Prostate gland (tissue), 2 donors: ENCODE results near the gene TBC1D5. TPM values are rescaled to one million over a fixed set of nuclear protein-coding genes. Genes with fewer than 3 reads are reported as not detected.

Source experiments
- DNase-seq: peaks from one replicate; pipeline ENCODE4 v3.0.0-alpha.2; 2019; ENCODE audit warnings: low spot score
- H3K27ac ChIP-seq, 2 donors: fragments of 200-600 bp; sonication (generic); 2 replicates each; pipeline ENCODE4 v1.5.1; 2017 to 2019
- H3K27me3 ChIP-seq: fragments of 200-600 bp; sonication (generic); replicated peaks from 2 replicates; pipeline ENCODE4 v1.5.1; 2019; ENCODE audit not compliant: insufficient read depth
- H3K36me3 ChIP-seq, 2 donors: fragments of 200-600 bp; sonication (generic); 1 replicate in 1 of 2; 2 replicates in 1 of 2; pipeline versions ENCODE4 v1.5.1 to v1.8.1; 2017 to 2019
- H3K4me1 ChIP-seq: fragments of 200-600 bp; sonication (generic); replicated peaks from 2 replicates; pipeline ENCODE4 v1.5.1; 2019
- H3K4me3 ChIP-seq, 2 donors: fragments of 200-600 bp; sonication (generic); 2 replicates each; pipeline ENCODE4 v1.5.1; 2017 to 2019
- H3K9me3 ChIP-seq: fragments of 200-600 bp; sonication (generic); 2 replicates; pipeline ENCODE4 v1.5.1; 2017
- POLR2A ChIP-seq: fragments of 450-650 bp; IDR thresholded peaks from one replicate; pipeline ENCODE4 v1.6.1; 2016; ENCODE audit warnings: antibody characterized with exemption, mild to moderate bottlenecking
- POLR2AphosphoS5 ChIP-seq: sonication (generic); formaldehyde crosslinking; IDR thresholded peaks from one replicate; pipeline ENCODE4 v1.6.1; 2017; ENCODE audit warnings: antibody characterized with exemption
- WGBS: methylation state at CpG from one replicate; pipeline ENCODE4 v1.1.5; 2018; 5-methylcytosine and 5-hydroxymethylcytosine counted together
- intact Hi-C: fragments of 100-400 bp; cut with DNase I; formaldehyde crosslinking; loops from one replicate; pipeline ENCODE4 v1.14.2; 2022
- total RNA-seq, 2 donors: library from RNA; depleted of rRNA; stranded (reverse); fragments of >200 nt; gene quantifications; one replicate each; pipeline ENCODE4 v1.1.0, GENCODE V29; 2016
- TF ChIP-seq, protein P1 (sequence below), 4 experiments: fragments of 200-600 bp in 2 of 4; fragments of 450-650 bp in 2 of 4; sonication (generic) in 2 of 4; IDR thresholded peaks; 1 replicate in 3 of 4; 2 replicates in 1 of 4; pipeline ENCODE4 v1.5.1; 2016 to 2019; ENCODE audit warnings: antibody characterized with exemption in 4 of 4, mild to moderate bottlenecking in 2 of 4, moderate library complexity in 2 of 4

Gene TBC1D5
- total RNA-seq, 2 donors from 2014 or later, result 64.8 to 99.2 TPM

GRCh38 chr3:17154221-17154620 lies 588.2 kb downstream of the TBC1D5 start:
- no peaks in the 10 kb centered on the region for H3K36me3 ChIP-seq
- no peaks in the 10 kb centered on the region for H3K4me1 ChIP-seq
- no peaks in the 10 kb centered on the region for H3K9me3 ChIP-seq
- 100% methylated on average over 5 of the region's 5 CpGs for WGBS
- H3K27ac ChIP-seq, result no peak overlapping the region
- no peak overlapping the region for H3K4me3 ChIP-seq
- no peak for DNase-seq
- TF ChIP-seq POLR2AphosphoS5 (no peak), POLR2A (no peak)
- TF ChIP-seq, protein P1, sequence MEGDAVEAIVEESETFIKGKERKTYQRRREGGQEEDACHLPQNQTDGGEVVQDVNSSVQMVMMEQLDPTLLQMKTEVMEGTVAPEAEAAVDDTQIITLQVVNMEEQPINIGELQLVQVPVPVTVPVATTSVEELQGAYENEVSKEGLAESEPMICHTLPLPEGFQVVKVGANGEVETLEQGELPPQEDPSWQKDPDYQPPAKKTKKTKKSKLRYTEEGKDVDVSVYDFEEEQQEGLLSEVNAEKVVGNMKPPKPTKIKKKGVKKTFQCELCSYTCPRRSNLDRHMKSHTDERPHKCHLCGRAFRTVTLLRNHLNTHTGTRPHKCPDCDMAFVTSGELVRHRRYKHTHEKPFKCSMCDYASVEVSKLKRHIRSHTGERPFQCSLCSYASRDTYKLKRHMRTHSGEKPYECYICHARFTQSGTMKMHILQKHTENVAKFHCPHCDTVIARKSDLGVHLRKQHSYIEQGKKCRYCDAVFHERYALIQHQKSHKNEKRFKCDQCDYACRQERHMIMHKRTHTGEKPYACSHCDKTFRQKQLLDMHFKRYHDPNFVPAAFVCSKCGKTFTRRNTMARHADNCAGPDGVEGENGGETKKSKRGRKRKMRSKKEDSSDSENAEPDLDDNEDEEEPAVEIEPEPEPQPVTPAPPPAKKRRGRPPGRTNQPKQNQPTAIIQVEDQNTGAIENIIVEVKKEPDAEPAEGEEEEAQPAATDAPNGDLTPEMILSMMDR (IDR thresholded peaks at IDR 0.05), result no peak
- intact Hi-C loops, result no loop called here
- H3K27me3 ChIP-seq, result no peaks in the 10 kb centered on the region

DNA sequence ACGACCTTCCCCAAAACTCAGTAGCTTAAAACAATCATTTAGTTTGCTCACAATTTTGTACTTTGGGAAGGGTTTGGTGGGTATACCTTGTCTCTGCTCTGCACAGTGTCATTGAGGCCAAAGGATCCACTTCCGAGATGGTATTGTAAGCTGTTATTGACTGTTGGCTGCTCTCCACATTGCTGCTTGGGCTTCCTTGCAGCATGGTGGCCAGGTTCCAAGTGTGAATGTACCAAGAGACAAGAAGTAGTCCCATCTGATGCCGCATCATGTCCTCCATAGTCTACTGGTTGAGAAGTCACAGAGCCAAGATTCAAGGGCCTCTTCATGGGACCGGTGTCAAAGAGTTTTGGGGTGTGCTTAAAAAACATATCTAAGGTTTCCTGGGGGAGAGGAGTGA lies 589.2 kb downstream of the TBC1D5 start:
- Histone ChIP-seq H3K27ac (no peak overlapping the region), H3K36me3 (no peaks in the 10 kb centered on the region), H3K4me1 (no peaks in the 10 kb centered on the region), H3K27me3 (no peaks in the 10 kb centered on the region), H3K4me3 (no peak overlapping the region), H3K9me3 (no peaks in the 10 kb centered on the region)
- no peak for TF ChIP-seq POLR2A
- no peak for TF ChIP-seq POLR2AphosphoS5
- TF ChIP-seq, protein P1 (IDR thresholded peaks at IDR 0.05), result no peak
- intact Hi-C loops, result no loop called here
- no peak for DNase-seq
- 98% methylated on average over 4 of the region's 4 CpGs for WGBS

- H3K4me1 ChIP-seq, result no peaks in the 10 kb centered on the region
- H3K27ac ChIP-seq, result no peak overlapping the region
- TF ChIP-seq POLR2A, result no peak
- TF ChIP-seq POLR2AphosphoS5, result no peak
- TF ChIP-seq, protein P1 (IDR thresholded peaks at IDR 0.05), result no peak
- H3K27me3 ChIP-seq, result no peaks in the 10 kb centered on the region
- 91% methylated on average over 16 of the region's 16 CpGs for WGBS
- no peaks in the 10 kb centered on the region for H3K9me3 ChIP-seq
- no peaks in the 10 kb centered on the region for H3K36me3 ChIP-seq
- H3K4me3 ChIP-seq, result no peak overlapping the region
- no peak for DNase-seq
- intact Hi-C loops, result no loop called here
These were observed 590.6 kb downstream of the TBC1D5 start for GRCh38 chr3:17151598-17152373.

- TF ChIP-seq POLR2AphosphoS5 (no peak), POLR2A (no peak)
- TF ChIP-seq, protein P1 (IDR thresholded peaks at IDR 0.05), result no peak
- Histone ChIP-seq H3K9me3 (no peaks in the 10 kb centered on the region), H3K4me1 (no peaks in the 10 kb centered on the region), H3K4me3 (no peak overlapping the region), H3K27me3 (no peaks in the 10 kb centered on the region), H3K27ac (no peak overlapping the region), H3K36me3 (no peaks in the 10 kb centered on the region)
- 92% methylated on average over 9 of the region's 9 CpGs for WGBS
- intact Hi-C loops, result no loop called here
- no peak for DNase-seq
These were observed 593.4 kb downstream of the TBC1D5 start for GRCh38 chr3:17149076-17149475.

- H3K4me3 ChIP-seq, result no peak overlapping the region
- no peak for TF ChIP-seq POLR2A
- no peak for TF ChIP-seq POLR2AphosphoS5
- TF ChIP-seq, protein P1 (IDR thresholded peaks at IDR 0.05), result no peak
- no peaks in the 10 kb centered on the region for H3K4me1 ChIP-seq
- no peak for DNase-seq
- no peaks in the 10 kb centered on the region for H3K27me3 ChIP-seq
- H3K27ac ChIP-seq, result no peak overlapping the region
- no peaks in the 10 kb centered on the region for H3K9me3 ChIP-seq
- intact Hi-C loops, result no loop called here
- no peaks in the 10 kb centered on the region for H3K36me3 ChIP-seq
- WGBS, result 97% methylated on average over 7 of the region's 7 CpGs
These were observed 597.8 kb downstream of the TBC1D5 start for GRCh38 chr3:17144665-17144993.
